LNCAP (cell line): Measurements from ENCODE around the gene COX7A1.

ENCODE experiments used
- TF ChIP-seq, protein P1 (sequence below): fragments of 450-650 bp; IDR thresholded peaks from 2 replicates; pipeline ENCODE4 v1.5.1; 2017; ENCODE audit warnings: mild to moderate bottlenecking

COX7A1 gene

DNA sequence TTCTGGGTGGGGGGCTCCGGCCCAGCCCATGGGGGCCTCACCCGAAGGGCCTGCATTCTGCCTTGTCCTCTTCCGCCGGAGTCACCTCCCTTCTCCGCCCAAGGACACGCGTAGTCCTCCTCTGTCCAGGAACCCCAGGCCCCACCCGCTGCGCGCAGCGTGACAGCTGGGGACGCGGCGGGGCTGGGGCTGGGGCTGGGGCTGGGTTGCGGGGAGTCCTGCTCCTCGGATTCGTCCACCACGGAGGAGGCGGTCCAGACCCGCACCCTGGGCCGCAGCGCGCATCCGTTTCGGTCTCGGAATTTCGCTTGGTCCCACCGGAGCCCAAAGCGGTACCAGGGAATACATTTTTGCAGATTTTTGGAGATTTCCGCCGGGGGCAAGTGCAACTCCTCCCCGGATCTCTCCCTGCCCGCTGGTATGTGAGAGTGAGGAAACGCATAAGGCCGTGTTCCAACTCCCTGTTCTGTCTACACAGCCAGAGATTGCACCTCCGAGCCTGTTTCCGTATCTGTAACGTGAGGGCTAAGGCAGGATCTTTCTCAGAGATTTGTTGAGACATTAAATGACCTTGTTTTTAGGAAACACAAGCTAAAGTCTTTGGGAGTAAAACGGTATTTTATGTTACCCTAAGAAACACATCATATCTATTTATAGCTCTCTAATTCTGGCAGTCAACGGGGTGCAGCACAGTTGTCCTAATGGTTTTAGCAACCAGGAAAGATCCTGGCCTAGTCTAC is at the start of gene COX7A1:
TSS of gene COX7A1 (minus strand) at position 96 of the 740 bp plus-strand sequence. CDS start at position 56, 40 bp downstream.
- TF ChIP-seq, protein P1, sequence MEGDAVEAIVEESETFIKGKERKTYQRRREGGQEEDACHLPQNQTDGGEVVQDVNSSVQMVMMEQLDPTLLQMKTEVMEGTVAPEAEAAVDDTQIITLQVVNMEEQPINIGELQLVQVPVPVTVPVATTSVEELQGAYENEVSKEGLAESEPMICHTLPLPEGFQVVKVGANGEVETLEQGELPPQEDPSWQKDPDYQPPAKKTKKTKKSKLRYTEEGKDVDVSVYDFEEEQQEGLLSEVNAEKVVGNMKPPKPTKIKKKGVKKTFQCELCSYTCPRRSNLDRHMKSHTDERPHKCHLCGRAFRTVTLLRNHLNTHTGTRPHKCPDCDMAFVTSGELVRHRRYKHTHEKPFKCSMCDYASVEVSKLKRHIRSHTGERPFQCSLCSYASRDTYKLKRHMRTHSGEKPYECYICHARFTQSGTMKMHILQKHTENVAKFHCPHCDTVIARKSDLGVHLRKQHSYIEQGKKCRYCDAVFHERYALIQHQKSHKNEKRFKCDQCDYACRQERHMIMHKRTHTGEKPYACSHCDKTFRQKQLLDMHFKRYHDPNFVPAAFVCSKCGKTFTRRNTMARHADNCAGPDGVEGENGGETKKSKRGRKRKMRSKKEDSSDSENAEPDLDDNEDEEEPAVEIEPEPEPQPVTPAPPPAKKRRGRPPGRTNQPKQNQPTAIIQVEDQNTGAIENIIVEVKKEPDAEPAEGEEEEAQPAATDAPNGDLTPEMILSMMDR = no peak

DNA sequence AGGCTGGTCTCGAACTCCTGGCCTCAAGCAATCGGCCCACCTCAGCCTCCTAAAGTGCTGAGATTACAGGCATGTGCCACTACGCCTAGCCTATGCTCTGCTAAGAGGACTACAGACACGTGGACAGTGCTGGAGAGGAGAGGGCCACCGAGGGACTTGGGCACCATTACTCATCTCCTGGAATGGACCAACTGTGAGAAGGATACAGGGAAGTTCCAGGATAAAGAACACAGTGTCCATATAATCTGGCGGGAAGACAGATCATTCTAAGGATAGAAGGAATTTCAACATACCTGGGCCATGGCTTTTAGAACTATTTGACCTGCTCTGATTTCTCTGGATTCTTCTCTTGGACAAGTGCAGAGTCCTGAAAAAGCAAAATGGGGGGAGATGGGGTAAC is 49.4 kb upstream of the COX7A1 start:
- TF ChIP-seq, protein P1 = no peak

DNA sequence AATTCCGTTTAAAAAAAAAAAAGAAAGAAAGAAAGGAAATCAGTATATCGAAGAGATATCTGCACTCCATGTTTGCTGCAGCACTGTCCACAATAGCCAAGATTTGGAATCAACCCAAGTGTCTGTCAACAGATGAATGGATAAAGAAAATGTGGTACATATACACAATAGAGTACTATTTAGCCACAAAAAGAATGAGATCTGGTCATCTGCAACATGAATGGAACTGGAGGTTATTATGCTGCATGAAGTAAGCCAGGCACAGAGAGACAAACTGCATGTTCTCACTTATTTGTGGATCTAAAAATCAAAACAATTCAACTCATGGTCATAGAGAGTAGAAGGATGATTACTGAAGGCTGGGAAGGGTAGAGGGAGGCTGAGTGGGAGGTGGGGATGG is 45.9 kb upstream of the COX7A1 start:
- TF ChIP-seq, protein P1 = no peak

DNA sequence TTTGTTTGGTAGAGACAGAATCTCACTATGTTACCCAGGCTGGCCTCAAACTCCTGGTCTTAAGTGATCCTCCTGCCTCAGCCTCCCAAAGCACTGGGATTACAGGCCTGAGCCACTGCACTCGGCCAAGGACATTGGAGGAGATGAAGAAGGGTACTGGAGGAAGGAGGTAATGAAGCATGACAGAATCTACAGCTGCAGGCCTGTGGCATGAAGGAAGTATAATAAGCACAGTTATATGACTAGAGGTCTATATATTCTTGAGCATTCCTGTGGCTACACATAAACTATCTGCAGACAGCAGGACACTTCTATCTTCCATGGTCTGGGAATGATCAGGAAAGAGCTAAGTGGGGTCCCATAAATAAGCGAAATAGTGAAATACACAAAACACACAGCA is 44.0 kb upstream of the COX7A1 start:
- TF ChIP-seq, protein P1 = no peak

DNA sequence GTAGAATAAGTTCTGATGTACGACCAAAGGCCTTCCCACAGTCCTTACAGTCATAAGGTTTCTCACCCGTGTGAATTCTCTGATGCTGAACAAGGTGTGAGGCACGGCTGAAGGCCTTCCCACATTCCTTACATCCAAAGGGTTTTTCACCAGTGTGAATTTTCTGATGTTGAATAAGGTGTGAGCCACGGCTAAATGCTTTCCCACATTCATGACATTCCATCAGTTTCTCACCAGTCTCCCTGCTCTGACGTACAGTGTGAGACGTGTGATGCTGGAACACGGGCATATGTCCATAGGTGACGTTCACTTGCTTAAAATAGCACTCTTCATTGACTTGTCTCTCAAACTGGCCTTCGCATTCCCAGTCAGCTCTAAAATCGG is 31.0 kb upstream of the COX7A1 start:
- TF ChIP-seq, protein P1 = no peak

DNA sequence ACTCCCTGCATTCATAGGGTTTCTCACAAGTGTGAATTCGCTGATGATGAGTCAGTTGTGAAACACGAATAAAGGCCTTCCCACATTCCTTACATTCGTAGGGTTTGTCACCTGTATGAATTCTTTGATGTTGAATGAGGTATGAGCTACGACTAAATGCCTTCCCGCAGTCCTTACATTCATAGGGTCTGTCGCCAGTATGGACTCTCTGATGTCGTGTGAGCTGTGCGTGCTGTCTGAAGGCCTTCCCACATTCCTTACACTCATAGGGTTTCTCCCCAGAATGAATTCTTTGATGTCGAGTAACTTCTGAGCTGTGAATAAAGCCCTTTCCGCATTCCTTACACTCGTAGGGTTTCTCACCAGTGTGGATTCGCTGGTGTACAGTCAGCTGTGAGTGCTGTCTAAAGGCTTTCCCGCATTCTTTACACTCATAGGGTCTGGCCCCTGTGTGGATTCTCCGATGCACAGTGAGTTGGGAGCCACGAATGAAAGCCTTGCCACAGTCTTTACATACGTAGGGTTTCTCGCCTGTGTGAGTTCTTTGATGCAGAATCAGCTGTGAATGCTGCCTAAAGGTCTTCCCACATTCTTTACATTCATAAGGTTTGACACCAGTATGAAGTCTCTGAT is 30.5 kb upstream of the COX7A1 start:
- TF ChIP-seq, protein P1 = no peak

DNA sequence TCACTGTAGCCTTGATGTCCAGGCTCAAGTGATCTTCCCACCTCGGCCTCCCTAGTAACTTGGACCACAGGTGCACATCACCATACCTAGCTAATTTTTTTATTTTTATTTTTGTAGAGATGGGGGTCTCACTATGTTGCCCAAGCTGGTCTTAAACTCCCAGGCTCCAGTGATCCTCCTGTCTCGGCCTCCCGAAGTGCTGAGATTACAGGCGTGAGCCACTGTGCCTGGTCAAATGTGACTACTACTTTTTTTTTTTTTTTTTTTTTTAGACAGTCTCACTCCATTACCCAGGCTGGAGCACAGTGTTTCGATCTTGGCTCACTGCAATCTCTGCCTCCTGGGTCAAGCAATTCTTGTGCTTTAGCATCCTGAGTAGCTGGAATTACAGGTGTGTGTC is 20.6 kb upstream of the COX7A1 start:
- TF ChIP-seq, protein P1 = no peak
